K562 (cell line): ENCODE measurements around the gene PCDHGA4.
"Not testable (repeated sequence)": the region's sequence is repeated elsewhere in the genome, so short reads cannot be mapped to it uniquely, and the experiment has no call there.

Experiments used
- CREM ChIP-seq: IDR thresholded peaks from 2 replicates; pipeline ENCODE4 v1.6.1; 2014; ENCODE audit warnings: antibody characterized with exemption, low read depth
- JUND ChIP-seq, 2 experiments: IDR thresholded peaks; 2 replicates in 1 of 2; 3 replicates in 1 of 2; pipeline ENCODE4 v1.6.1; 2011; ENCODE audit warnings: borderline replicate concordance in 2 of 2, low read depth in 2 of 2, low read length in 2 of 2, improper control_type of control experiment in 1 of 2, missing biosample characterization in 1 of 2, missing genetic modification characterization in 1 of 2, missing genetic modification reagents in 1 of 2
- POLR2A ChIP-seq: fragments of 450-650 bp; conservative IDR thresholded peaks from 2 replicates; pipeline ENCODE4 v1.6.1; 2016
- SRSF1 ChIP-seq: fragments of 200-400 bp; formaldehyde crosslinking; IDR thresholded peaks from 2 replicates; pipeline ENCODE4 v1.6.1; 2017; ENCODE audit warnings: mild to moderate bottlenecking, low read depth, low read length, moderate library complexity
- TF ChIP-seq, protein P1 (sequence below), 2 experiments: fragments of 450-650 bp; IDR thresholded peaks; 2 replicates each; pipeline ENCODE4 v1.6.1; 2018; ENCODE audit warnings: mild to moderate bottlenecking in 2 of 2, low read depth in 1 of 2; ENCODE audit not compliant: partially characterized antibody in 2 of 2

GRCh38 chr5:141332571-141332970 lies 22.2 kb upstream of the PCDHGA4 start:
- not testable (repeated sequence) for TF ChIP-seq CREM; POLR2A; JUND (IDR thresholded peaks at IDR 0.05; ENCODE audit: borderline replicate concordance, low read depth, low read length); JUND (tag; IDR thresholded peaks at IDR 0.05; ENCODE audit: borderline replicate concordance, low read depth, low read length); SRSF1
- TF ChIP-seq, protein P1, sequence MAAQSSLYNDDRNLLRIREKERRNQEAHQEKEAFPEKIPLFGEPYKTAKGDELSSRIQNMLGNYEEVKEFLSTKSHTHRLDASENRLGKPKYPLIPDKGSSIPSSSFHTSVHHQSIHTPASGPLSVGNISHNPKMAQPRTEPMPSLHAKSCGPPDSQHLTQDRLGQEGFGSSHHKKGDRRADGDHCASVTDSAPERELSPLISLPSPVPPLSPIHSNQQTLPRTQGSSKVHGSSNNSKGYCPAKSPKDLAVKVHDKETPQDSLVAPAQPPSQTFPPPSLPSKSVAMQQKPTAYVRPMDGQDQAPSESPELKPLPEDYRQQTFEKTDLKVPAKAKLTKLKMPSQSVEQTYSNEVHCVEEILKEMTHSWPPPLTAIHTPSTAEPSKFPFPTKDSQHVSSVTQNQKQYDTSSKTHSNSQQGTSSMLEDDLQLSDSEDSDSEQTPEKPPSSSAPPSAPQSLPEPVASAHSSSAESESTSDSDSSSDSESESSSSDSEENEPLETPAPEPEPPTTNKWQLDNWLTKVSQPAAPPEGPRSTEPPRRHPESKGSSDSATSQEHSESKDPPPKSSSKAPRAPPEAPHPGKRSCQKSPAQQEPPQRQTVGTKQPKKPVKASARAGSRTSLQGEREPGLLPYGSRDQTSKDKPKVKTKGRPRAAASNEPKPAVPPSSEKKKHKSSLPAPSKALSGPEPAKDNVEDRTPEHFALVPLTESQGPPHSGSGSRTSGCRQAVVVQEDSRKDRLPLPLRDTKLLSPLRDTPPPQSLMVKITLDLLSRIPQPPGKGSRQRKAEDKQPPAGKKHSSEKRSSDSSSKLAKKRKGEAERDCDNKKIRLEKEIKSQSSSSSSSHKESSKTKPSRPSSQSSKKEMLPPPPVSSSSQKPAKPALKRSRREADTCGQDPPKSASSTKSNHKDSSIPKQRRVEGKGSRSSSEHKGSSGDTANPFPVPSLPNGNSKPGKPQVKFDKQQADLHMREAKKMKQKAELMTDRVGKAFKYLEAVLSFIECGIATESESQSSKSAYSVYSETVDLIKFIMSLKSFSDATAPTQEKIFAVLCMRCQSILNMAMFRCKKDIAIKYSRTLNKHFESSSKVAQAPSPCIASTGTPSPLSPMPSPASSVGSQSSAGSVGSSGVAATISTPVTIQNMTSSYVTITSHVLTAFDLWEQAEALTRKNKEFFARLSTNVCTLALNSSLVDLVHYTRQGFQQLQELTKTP (IDR thresholded peaks at IDR 0.05; ENCODE audit: low read depth in 1 of 2, partially characterized antibody in 2 of 2), result not testable (repeated sequence)
